Measurements from ENCODE around the gene EPHA3.

Gene EPHA3

DNA sequence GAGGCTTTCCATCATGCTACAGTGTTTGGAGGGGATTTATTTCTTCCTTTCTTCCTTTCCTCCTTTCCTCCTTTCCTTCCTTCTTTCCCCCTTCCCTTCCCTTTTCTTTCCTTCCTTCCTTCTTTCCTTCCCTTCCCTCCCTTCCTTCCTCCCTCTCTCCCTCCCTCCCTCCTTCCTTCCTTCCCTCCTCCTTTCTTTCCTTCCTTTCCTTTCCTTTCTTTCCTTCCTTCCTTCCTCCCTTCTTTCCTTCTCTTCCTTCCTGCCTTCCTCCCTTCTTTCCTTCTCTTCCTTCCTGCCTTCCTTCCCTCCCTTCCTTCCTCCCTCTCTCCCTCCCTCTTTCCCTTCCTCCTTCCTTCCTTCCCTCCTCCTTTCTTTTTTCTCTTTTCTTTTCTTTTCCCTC lies 127.2 kb downstream of the EPHA3 start:
- no peak for DNase-seq

DNA sequence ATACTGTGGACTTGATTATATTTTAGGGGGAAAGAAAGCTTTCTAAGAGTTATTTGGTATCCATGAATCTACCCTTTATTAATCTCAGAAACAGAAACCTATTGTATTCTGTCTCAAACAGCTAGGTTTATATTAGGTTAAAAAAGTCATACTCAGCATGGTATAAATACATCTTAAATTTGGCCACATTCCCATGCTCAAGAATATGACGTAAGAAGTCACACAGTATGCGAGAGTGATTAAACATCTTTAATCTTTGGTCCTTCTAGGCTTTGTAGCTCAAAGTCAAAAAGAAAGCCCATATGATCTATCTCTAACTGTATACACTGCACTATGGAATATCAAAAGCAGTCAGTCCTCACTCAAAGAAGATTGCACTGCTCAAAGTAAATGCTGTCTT lies 131.4 kb downstream of the EPHA3 start:
- no peak for DNase-seq

DNA sequence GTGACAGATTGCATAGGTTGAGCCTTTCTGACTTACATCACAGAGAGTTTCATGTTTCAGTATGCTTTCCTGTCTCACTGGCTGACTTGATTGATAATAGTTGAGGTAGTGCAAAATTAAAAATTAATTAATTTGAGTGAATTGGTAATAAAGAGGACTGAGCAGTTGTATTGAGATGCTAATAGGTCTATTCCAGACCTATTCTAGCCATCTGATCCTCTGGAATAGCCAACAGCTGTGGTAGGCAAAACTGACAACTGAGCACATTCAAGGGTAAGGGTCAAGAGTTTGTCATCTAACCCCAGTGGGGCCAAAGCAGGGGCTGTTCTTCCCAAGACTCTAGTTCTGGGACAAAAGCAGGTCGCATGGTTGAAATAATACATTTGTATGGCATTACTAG lies 132.4 kb downstream of the EPHA3 start:
- no peak for DNase-seq

DNA sequence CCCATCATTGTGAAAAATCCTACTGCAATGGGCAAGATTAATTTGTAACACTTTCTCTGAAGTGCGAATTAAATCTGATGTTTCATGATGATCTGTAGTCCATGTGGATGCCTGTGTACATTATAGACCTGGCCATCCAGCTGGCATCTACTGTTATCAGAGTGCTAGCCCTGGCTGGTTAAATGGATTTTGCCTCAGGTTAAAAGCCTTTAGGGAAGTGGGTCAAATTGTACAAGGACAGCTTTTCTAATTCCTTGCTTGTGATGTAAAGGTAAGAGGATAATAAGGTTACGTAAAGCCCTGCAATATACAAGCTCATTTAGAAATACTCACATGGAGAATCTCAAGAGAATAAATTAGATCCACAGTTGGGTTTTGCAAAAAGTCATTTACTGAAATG lies 138.2 kb downstream of the EPHA3 start:
- DNase-seq: no peak

DNA sequence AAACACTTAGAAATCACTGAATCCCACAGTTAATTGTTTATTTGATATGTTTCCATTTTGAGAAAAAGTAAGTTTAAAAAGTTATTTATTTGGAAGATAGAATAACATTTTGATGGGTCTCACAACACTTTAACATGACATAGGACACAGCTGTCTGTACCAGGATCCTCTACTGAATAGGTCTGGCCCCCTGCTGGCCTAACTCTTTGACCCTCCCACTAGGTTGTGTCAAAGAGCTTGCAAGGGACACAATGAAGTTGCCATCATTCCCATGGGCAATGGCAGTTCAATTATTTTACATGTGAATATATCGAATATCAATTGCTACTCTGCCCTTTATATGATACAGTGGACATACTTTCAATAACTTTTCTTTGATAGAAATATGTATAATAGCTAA lies 138.9 kb downstream of the EPHA3 start:
- no peak for DNase-seq

DNA sequence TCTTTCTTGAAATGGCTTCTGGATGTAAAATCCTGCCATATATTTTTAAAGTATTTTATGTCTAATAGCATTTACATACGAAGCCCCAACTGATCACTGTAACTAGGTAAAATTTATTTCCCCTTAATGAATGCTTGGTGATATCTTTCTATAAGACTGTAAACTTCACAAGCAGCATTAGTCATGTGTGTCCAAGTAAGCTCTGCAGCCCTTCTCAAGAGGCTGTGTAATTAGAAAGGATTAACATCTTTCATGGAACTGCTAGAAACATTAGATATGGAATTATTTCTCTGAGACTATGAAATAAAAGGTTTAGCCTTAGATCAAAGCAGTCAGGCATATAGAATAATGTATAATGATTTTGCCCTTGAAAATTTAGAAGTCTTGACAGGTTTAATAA lies 143.3 kb downstream of the EPHA3 start:
- no peak for DNase-seq

DNA sequence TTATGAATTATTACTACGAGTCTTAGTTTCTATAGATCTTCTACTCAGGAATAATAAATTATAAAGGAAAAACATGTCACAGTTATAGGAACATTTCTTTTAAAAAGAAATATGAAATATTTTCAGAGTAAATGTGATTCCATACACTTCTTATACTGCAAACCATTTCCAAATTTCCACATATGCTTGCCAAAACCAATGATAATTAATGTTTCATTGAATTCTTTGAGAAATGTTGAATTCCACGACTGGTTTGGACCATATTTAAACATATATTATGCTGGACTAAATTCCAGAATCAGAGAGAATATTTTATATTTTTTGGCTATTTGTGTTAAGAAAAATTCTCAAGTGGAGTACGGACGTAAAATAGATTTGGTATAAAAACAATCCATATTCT lies 144.6 kb downstream of the EPHA3 start:
- no peak for DNase-seq

DNA sequence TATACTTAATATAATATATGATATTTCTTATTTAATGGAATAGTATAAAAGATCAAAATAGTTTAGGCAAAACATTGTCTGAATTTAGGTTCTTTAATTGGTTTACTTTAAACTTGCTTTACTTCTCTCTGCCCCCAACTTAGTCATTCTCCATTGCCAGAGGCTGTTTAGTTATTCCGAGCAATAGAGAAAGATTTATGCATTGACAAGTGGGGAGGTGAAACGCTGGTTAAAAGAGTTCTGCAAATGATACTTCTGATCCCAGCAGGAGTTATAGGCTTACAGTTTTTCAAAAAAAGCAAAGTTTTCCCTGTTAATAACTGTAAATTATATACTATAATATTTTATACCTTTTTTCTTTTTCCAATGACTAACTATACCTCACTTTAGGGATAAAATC lies 145.4 kb downstream of the EPHA3 start:
- DNase-seq: no peak

DNA sequence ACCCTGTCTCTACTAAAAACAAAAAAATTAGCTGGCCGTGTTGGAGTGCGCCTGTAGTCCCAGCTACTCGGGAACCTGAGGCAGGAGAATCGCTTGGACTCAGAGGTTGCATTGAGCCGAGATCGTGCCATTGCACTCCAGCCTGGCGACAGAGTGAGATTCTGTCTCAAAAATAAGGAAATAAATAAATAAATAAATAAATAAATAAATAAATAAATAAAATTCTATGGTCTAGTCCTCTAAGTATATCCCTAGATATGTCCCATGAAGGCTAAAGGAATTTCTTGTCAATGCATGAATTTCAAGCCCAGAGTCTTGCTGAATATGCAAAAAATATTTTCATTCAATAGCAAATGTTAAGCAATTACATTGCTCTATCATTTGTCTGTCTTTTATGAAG lies 149.0 kb downstream of the EPHA3 start:
- DNase-seq: no peak

DNA sequence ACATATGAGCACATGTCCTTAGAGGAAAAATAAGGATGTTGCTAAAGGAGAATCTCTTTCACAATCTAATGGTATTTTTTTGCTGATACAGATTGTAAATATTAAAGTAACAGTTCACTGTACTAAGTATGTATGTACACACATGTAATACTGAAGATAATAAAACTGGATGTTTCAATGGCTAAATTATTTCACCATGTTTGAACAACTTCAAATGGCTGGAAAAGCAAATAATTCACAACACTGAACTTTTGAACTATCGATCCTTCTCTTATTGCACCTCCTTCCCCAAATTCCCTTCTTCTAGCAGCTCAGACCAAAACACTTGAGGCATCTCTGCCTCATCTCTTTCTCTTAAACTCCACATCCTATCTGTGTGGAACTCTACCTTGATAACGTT lies 149.5 kb downstream of the EPHA3 start:
- DNase-seq: no peak

DNA sequence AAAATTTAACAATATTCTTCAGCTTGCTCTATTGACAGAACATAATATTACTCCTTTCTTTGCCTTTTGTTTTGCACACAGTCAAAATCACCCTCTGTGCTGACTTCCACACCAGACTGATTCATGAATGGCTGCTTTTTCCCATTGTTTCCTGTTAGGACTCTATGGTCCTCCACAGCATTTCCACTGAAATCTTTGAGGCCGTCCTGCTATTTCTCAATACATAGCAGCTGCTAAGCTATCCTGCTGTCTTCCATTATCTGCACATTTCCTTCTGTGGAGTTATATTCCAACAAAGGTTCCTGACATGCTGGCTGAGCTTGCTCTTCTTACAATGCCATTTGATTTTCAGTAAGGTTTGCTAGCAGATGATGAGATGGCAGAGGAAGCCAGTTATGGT lies 153.3 kb downstream of the EPHA3 start:
- DNase-seq: no peak

DNA sequence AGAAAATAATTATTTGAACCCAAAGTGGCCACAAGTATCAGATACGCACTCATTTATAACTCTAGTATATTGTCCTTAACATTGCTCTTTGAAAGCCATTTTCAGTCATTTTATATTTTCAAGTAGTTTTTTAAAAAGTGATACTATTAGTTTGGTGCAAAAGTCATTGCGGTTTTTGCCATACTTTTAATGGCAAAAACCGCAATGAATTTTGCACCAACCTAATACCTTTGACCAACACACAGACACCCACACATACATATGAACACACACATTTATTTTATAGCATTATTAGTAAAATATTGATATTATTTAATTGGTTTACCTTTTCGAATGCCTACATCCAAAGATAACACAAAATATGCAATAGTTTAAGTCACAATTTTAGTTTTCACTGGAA lies 154.3 kb downstream of the EPHA3 start:
- DNase-seq: no peak

DNA sequence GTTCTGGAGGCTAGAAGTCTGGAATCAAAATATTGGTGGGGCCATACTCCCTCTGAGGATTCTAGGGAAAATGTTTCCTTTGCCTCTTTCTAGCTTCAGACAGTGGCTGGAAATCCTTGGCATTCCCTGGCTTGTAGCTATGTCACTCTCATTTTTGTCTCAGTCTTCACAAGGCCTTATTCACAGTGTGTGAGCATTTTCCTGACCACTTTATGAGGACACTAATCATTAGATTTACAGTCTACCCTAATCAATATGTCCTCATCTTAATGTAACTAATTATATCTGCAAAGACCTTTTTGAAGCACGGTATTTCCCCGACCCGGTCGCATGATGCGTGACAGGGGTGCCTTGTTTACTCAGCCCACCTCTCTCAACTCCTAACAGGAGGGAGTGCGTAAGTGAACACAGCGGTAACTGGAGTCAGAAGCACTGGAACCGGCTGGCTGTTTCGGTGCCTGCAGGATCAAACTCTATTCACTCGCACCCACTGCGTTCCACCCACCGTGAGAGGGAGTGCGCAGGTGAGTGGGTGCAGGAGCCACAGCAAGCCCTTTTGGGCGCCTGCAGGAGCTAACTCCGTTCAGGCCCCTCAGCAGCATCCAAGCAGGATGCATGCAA lies 155.0 kb downstream of the EPHA3 start:
- DNase-seq: no peak

DNA sequence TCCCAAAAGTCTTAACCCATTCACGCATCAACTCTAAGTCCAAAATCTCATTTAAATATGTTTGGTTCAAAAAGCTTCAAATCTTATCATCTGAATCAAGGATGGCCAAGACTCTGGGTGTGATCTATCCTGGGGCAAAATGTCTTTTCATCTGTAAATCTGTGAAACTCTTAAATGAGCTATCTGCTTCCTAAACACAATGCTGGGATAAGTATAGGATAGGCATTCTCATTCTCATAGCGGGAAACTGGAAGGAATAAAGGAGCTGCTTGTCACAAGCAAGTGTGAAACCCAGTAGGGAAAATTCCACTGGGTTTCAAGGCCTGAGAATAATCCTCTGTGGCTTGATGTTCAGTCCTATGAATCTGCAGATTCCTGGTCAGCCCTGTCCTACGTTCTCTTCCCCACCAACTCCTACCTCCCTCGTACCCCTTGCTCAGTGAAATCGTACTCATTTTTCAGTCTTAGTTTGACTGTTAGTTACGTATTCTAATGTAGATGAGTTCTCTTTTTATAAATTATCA lies 156.7 kb downstream of the EPHA3 start:
- DNase-seq: no peak

DNA sequence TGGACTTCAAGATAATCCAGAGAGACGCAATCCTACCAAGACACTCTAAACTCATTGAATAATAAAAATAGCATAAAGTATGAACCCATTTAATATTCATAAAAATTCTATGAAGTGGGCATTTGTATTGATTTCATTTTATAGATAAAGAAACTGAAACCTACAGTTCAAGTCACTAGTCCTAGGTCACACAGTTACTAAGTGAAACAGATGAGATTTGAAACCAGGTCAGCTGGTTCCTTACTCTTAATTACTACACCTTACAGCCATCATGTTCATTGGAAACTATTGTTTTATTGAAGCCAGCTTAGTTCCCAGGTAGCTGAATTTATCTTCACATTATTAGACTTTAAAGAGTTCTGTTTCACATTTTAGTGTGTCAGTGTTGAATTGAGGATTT lies 158.7 kb downstream of the EPHA3 start:
- DNase-seq: no peak

DNA sequence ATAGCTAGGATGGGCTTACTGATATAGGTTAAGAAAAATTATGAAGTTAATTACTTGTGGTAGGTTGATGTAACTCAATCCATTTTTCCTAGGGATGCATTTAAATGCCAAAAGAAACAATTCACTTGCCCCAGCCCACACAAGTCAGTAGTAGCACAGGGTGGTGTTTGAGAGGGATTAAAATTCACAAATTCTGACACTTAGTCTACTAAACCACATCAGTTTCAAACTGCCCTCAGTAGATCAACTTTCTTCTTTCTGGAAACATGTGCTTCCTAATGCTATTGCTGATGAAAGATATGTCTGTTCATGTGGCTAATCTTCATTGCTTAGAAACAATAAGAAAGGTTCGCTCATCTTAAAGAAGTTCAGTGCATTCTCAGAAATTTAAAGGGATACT lies 160.6 kb downstream of the EPHA3 start:
- no peak for DNase-seq

DNA sequence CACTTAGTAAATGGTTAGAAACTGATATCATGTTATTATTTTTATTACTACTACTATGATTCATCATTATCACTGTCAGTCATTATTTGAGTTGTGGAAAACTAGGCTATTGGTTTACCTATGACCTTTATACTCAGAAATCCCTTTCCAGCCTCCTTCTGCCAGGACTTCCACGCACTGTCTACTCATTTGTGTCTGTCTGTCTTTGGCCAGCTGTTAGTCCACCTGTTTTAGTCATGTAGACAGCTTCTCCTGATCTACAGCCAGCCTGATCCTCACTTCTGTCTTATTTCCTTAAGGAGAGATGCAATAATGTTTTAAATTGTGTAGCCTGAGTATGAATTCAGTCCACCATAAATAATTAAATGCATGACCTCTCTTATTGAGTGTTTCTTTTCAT lies 162.8 kb downstream of the EPHA3 start:
- no peak for DNase-seq

DNA sequence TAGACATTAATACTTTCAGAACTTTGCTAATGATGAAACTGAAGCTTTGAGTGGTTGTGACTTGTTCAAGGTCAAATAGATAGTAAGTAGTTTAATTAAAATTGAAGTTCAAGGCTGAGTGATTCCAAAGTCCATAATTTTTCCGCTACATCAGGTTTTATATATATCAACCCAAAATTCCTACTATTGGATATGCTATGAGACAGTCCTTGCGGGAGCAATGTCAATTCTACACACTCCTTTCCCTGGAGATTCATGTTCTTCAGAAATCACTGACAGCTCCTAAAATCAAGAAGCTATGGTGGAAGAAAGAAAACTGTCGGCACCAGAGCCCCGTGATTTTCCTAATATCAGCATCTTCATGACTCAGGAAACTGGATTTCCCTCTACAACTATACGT lies 167.6 kb downstream of the EPHA3 start:
- no peak for DNase-seq

DNA sequence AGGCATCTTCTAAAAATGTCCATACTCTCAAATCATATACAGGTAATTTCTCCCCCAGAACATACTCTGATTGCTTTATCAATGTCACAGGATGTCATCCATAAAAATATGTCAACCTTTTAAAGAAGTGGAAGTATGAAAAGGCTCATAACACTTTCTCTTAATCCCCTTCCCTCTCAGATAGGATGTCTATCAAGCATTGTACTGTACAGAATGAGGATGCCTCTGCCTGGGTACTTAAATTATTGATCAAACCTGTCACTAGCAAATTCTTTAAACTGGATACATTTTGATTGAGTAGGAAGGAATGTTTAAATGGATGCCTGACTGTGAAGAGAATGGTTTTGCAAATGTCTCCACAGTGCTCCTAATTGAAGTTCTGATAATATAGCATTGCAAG lies 168.7 kb downstream of the EPHA3 start:
- DNase-seq: no peak

DNA sequence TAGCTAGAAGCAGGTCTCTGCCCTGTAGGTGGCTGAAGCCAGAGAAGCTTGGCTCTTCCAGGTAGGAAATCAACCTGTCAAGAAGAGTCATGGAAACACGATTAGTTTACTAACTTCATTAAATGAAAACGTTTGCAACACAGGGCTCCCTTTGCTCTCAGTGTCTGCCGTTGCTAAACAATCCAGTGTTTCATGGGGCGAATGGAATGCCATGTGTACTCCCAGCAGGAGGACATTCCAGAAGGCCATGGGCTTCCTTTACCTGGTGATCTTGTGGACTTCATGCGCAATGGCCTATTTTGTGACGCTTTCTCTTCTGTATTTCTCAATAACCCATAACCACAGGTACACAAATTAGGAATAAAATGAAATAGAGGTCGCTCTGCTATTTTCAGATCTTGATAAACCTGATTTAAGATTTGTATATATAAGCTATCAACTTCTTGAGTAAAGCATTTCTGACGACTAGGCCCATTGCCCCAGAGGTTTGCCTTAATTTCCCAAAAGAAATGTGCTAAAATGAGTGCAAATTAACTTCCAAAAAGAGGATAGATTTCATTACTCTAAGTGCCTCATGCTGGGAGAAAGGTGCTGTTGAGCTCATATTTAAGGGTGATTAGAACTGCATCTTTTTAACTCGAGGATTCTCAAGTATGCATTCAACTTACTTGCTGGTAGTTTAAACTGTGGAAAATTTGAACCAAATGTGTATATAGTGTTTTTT lies 171.0 kb downstream of the EPHA3 start:
- no peak for DNase-seq

DNA sequence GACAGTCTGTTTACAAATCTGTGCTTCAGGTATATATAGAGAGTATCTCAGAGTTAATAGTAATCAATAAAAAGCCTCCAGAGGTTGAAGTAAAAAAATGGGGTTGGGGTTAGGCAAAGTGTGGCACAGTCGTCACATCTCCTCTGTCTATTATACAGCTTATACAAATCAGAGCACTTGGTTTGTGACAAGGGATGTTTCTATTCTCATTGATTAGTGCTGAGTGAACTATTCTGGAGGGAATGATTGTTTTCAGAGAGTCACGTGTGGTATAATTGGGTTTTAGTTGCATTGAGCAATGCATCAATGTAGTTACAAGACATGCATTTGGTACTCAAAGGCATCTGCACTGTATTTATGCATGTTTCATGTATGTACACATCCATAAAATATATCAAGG lies 172.9 kb downstream of the EPHA3 start:
- DNase-seq: no peak

DNA sequence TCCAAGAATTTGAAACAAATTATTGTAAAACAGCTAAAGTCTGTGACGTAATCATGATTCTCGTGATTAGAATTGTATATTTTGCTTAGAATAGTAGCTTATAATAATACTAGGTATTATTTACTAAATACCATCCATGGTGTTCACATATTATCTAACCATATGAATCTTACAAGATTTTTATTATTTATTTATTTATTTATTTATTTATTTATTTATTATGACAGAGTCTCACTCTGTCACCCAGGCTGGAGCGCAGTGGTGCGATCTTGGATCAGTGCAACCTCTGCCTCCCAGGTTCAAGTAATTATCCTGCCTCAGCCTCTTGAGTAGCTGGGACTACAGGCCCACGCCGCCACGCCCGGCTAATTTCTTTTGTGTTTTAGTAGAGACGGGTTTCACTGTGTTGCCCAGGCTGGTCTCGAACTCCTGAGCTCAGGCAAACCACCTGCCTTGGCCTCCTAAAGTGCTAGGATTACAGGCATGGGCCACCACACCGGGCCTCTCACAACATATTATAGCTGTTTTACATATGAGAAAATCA lies 173.5 kb downstream of the EPHA3 start:
- DNase-seq: no peak

DNA sequence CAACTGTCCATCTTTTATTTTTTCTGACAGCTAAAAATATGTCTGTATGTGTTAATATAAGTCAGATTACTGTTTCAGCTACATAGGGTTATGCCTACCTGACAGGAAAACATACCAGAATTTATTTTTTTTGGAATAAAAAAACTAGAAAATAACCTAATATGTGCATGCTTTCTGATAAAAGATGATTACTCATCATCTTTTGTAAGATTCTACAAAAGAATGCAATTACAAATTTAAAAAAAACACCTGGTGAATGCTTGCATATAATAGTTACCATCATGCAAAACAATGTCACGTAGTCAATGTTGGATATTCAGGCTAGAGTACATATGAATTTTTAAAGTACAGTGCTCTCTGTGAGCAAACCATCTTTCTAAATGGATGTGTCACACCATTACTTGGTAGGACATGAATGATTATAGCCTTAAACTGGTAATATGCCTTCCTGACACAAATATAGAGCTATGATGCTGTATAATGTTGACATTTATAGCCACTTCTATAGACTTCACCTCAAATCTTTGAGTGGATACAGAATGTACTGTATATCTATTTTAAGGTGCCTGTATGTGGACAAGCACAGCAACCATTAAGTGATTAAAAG lies 180.6 kb downstream of the EPHA3 start:
- DNase-seq: no peak

DNA sequence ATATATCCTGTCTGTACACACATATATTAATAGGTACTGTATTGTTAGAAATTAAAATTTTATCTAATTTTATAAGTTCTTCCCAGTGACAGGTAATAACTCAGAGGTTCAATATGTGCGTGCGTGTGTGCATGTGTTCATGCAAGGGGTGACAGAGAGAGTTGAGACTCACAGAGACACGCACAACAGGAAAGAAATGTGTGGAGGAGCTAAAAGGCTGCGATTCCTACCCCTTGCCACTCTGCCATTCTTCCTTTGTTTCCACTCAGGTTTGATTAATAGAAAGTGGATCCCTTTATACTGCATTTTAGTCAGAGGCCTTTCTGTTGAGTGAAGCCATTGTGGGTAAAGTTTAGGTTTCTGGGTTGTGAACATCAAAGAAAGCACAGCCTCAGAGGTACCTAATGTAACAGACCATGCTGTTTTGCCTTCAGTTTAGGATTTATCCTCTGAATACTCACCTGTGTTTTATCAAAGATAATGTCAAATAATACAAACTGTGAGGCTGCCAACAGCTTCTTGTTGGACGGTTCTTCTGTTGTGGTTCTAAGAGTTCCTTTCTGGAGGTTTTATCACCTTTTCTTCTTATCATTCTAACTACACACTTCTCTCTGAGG lies 182.3 kb downstream of the EPHA3 start:
- DNase-seq: no peak

Measured in activated CD8-positive, alpha-beta memory T cell treated with anti-CD3 and anti-CD28 coated beads for 24 hours (primary cell).